ENCODE data around the gene FEM1C. TPM values are rescaled to one million over a fixed set of nuclear protein-coding genes. Genes with fewer than 3 reads are reported as not detected.

Gene FEM1C
- total and polyA plus RNA-seq, 10 of the 15 experiments (the other 5 are each of a cell fraction or from before 2014, with no cell fraction given): 1.9 to 15.6 (median 8.0) TPM

GRCh38 chr5:115509547-115509946 is 35.0 kb downstream of the FEM1C start (continued):
- TF ChIP-seq RELB (IDR thresholded peaks at IDR 0.05; ENCODE audit: low read depth): no peak

- ChIA-PET SMC1A (ENCODE audit: uncharacterized antibody, unreplicated experiment) (interaction anchor here (0.5 to 4.3 kb wide), 8 partner anchors 9 to 321 kb away, joined by 3 to 36 read pairs (median 4); no protein-coding TSS in a partner anchor), RAD21 (ENCODE audit: unreplicated experiment) (no interaction called here), CTCF (interaction anchor here (0.7 to 1.9 kb wide), 8 partner anchors 9 to 199 kb away, joined by 3 to 7 read pairs (median 4); no protein-coding TSS in a partner anchor), POLR2A (interaction anchor here (1.1 kb wide), 1 partner anchor 35 kb away, joined by 4 read pairs; no protein-coding TSS in a partner anchor)
- Histone ChIP-seq H3K79me2 (ENCODE audit: control insufficient read depth, insufficient read depth, low read length) (no peaks in the 10 kb centered on the region), H2AFZ (ENCODE audit: control insufficient read depth, low read depth, low read length) (no peak overlapping the region), H3K9me3 (replicated peaks; ENCODE audit: control insufficient read depth, insufficient read depth, low read length) (no peaks in the 10 kb centered on the region), H3K4me1 (ENCODE audit: control insufficient read depth, insufficient read depth, low read length) (no peaks in the 10 kb centered on the region), H3K9ac (ENCODE audit: control insufficient read depth, insufficient read depth, low read length) (no peak overlapping the region), H3K36me3 (ENCODE audit: control insufficient read depth in 2 of 2, insufficient read depth in 2 of 2, low read length in 1 of 2) (no peaks in the 10 kb centered on the region), H3K27ac (ENCODE audit: control insufficient read depth, insufficient read depth) (no peak overlapping the region), H4K20me1 (ENCODE audit: control insufficient read depth, insufficient read depth) (no peaks in the 10 kb centered on the region), H3K4me3 (no peak overlapping the region), H3K4me2 (ENCODE audit: control insufficient read depth, insufficient read depth) (no peak overlapping the region), H3K27me3 (replicated peaks in 1 of 2; ENCODE audit: control insufficient read depth in 2 of 2, insufficient read depth in 2 of 2, low read length in 1 of 2) (no peaks in the 10 kb centered on the region)
- TF ChIP-seq MTA2 (IDR thresholded peaks at IDR 0.05; ENCODE audit: low read depth): no peak
- no peak for TF ChIP-seq MYB (IDR thresholded peaks at IDR 0.05; ENCODE audit: borderline replicate concordance, low read depth, low read length)
- no peak for TF ChIP-seq ETV6 (conservative IDR thresholded peaks at IDR 0.05 in 1 of 2, IDR thresholded peaks at IDR 0.05 in 1 of 2; ENCODE audit: borderline replicate concordance in 1 of 2, low read depth in 1 of 2)
- TF ChIP-seq SKIL (IDR thresholded peaks at IDR 0.05; ENCODE audit: low read depth, poor library complexity, severe bottlenecking): no peak
- no peak for TF ChIP-seq ELK1 (IDR thresholded peaks at IDR 0.05; ENCODE audit: low read depth, low read length)
- FAIRE-seq (no peak), ATAC-seq (no peak), DNase-seq (ENCODE audit: low read depth, low spot score) (no peak)
- intact Hi-C loops (cut with micrococcal nuclease; ENCODE audit: unreplicated experiment) (no loop called here), in situ Hi-C loops (cut with MboI) (no loop called here)
- no TSS peak for BruUV-seq (replicated peaks)
- WGBS (ENCODE audit: insufficient coverage, insufficient replicate concordance, low lambda C conversion rate, missing lambda C conversion rate): 86% methylated on average over 2 of the region's 2 CpGs
Observed at GRCh38 chr5:115507681-115508080, 36.9 kb downstream of the FEM1C start.

Measured in GM12878 (cell line).